Neuronal stem cell (in vitro differentiated cells): Measurements from ENCODE around the gene WDFY1.

ENCODE experiments used
- DNase-seq: peaks from one replicate; pipeline ENCODE4 v3.0.0-alpha.2; 2013; ENCODE audit warnings: low spot score
- H2AFZ ChIP-seq: one replicate; pipeline ENCODE4 v1.6.1; 2013; ENCODE audit warnings: mild to moderate bottlenecking, low read length, inconsistent platforms
- H2AK5ac ChIP-seq: 2 replicates; pipeline ENCODE4 v1.6.1; 2013; ENCODE audit warnings: low read depth, mild to moderate bottlenecking, inconsistent platforms, low read length, moderate library complexity, mixed read lengths
- H2BK120ac ChIP-seq: 2 replicates; pipeline ENCODE4 v1.6.1; 2013; ENCODE audit warnings: low read depth, mild to moderate bottlenecking, inconsistent platforms, low read length, moderate library complexity, mixed read lengths
- H2BK12ac ChIP-seq: one replicate; pipeline ENCODE4 v1.6.1; 2013; ENCODE audit warnings: low read length, inconsistent platforms
- H2BK15ac ChIP-seq: 2 replicates; pipeline ENCODE4 v1.6.1; 2013; ENCODE audit warnings: mild to moderate bottlenecking, low read length, inconsistent platforms, mixed read lengths
- H2BK5ac ChIP-seq: one replicate; pipeline ENCODE4 v1.6.1; 2013; ENCODE audit warnings: inconsistent platforms, mild to moderate bottlenecking, low read length, moderate library complexity
- H3K14ac ChIP-seq: one replicate; pipeline ENCODE4 v1.6.1; 2013; ENCODE audit warnings: low read length, inconsistent platforms
- H3K18ac ChIP-seq: 2 replicates; pipeline ENCODE4 v1.6.1; 2013; ENCODE audit warnings: low read length, inconsistent platforms
- H3K23ac ChIP-seq: 2 replicates; pipeline ENCODE4 v1.6.1; 2013; ENCODE audit warnings: low read depth, mild to moderate bottlenecking, mixed read lengths, low read length, inconsistent platforms; ENCODE audit not compliant: poor library complexity
- H3K27ac ChIP-seq: replicated peaks from 3 replicates; pipeline ENCODE4 v1.5.1; 2013; ENCODE audit warnings: low read length, inconsistent platforms
- H3K27me3 ChIP-seq, 3 experiments: 2 replicates each; pipeline ENCODE4 v1.6.1; 2013; ENCODE audit warnings: low read length in 3 of 3, mild to moderate bottlenecking in 2 of 3, inconsistent platforms in 1 of 3, low read depth in 1 of 3, mixed read lengths in 1 of 3, moderate library complexity in 1 of 3; ENCODE audit not compliant: control insufficient read depth in 3 of 3, insufficient read depth in 3 of 3
- H3K36me3 ChIP-seq, 2 donors: replicated peaks in 1 of 2; 2 replicates each; pipeline ENCODE4 v1.6.1; 2013; ENCODE audit warnings: low read length in 2 of 2; ENCODE audit not compliant: control insufficient read depth in 2 of 2, insufficient read depth in 2 of 2
- H3K4ac ChIP-seq: 2 replicates; pipeline ENCODE4 v1.6.1; 2013; ENCODE audit warnings: inconsistent platforms, mild to moderate bottlenecking, low read length, moderate library complexity
- H3K4me1 ChIP-seq, 2 donors: 1 replicate in 1 of 2; 2 replicates in 1 of 2; pipeline ENCODE4 v1.6.1; 2013; ENCODE audit warnings: low read length in 2 of 2, low read depth in 1 of 2; ENCODE audit not compliant: control insufficient read depth in 2 of 2, insufficient read depth in 1 of 2
- H3K4me2 ChIP-seq: one replicate; pipeline ENCODE4 v1.6.1; 2013; ENCODE audit warnings: mild to moderate bottlenecking, low read length, inconsistent platforms; ENCODE audit not compliant: insufficient read depth, poor library complexity, severe bottlenecking
- H3K4me3 ChIP-seq, 2 donors: 2 replicates each; pipeline ENCODE4 v1.5.1; 2013; ENCODE audit warnings: low read length in 2 of 2, mild to moderate bottlenecking in 2 of 2, inconsistent platforms in 1 of 2, moderate library complexity in 1 of 2
- H3K79me1 ChIP-seq: one replicate; pipeline ENCODE4 v1.6.1; 2013; ENCODE audit warnings: low read depth, mild to moderate bottlenecking, inconsistent platforms, low read length, moderate library complexity
- H3K9ac ChIP-seq: one replicate; pipeline ENCODE4 v1.6.1; 2013; ENCODE audit warnings: mild to moderate bottlenecking, low read depth, low read length, inconsistent platforms; ENCODE audit not compliant: poor library complexity
- H3K9me3 ChIP-seq, 2 donors: replicated peaks in 1 of 2; 2 replicates each; pipeline versions ENCODE3 to v1.6.1; 2013; ENCODE audit warnings: low read length in 2 of 2, mild to moderate bottlenecking in 2 of 2, inconsistent platforms in 1 of 2, low read depth in 1 of 2, mixed read lengths in 1 of 2, moderate library complexity in 1 of 2; ENCODE audit not compliant: control insufficient read depth in 2 of 2, insufficient read depth in 1 of 2
- H4K8ac ChIP-seq: one replicate; pipeline ENCODE4 v1.6.1; 2013; ENCODE audit warnings: low read depth, mild to moderate bottlenecking, inconsistent platforms, low read length, moderate library complexity
- H4K91ac ChIP-seq: one replicate; pipeline ENCODE4 v1.6.1; 2013; ENCODE audit warnings: low read length, low read depth, mild to moderate bottlenecking, inconsistent platforms; ENCODE audit not compliant: poor library complexity
- WGBS, 2 donors: extraction: QIAGEN DNeasy Blood & Tissue Kit; methylation state at CpG; one replicate each; pipeline ENCODE4 v1.1.7; 2013; ENCODE audit warnings: missing lambda C conversion rate in 2 of 2, mixed read lengths in 1 of 2; ENCODE audit not compliant: insufficient read length in 2 of 2, insufficient replicate concordance in 1 of 2; ENCODE audit errors: extremely low coverage in 2 of 2; 5-methylcytosine and 5-hydroxymethylcytosine counted together

WDFY1 gene

GRCh38 chr2:223894968-223895367 is 50.2 kb downstream of the WDFY1 start:
- H4K8ac ChIP-seq, result no peak overlapping the region
- no peak overlapping the region for H3K14ac ChIP-seq
- no peak overlapping the region for H2AK5ac ChIP-seq
- no peak overlapping the region for H2BK120ac ChIP-seq
- no peak overlapping the region for H3K27ac ChIP-seq
- H3K9me3 ChIP-seq, result no peaks in the 10 kb centered on the region
- H2BK5ac ChIP-seq, result no peak overlapping the region
- no peak overlapping the region for H4K91ac ChIP-seq
- H3K36me3 ChIP-seq, result peaks cover 9 to 84% of the 10 kb centered on the region in 2 donors
- no peak overlapping the region for H3K4ac ChIP-seq
- no peak overlapping the region for H3K18ac ChIP-seq
- H3K4me1 ChIP-seq, result no peaks in the 10 kb centered on the region
- H2BK15ac ChIP-seq, result no peak overlapping the region
- no peak overlapping the region for H3K4me3 ChIP-seq
- H3K4me2 ChIP-seq, result no peak overlapping the region
- no peak overlapping the region for H3K9ac ChIP-seq
- no peak overlapping the region for H2AFZ ChIP-seq
- WGBS, 2 donors, result no CpG with 5 or more reads among the region's 1 CpG
- H3K23ac ChIP-seq, result no peak overlapping the region
- DNase-seq, result no peak
- H3K79me1 ChIP-seq, result no peaks in the 10 kb centered on the region
- no peak overlapping the region for H2BK12ac ChIP-seq
- H3K27me3 ChIP-seq, result no peaks in the 10 kb centered on the region

DNA sequence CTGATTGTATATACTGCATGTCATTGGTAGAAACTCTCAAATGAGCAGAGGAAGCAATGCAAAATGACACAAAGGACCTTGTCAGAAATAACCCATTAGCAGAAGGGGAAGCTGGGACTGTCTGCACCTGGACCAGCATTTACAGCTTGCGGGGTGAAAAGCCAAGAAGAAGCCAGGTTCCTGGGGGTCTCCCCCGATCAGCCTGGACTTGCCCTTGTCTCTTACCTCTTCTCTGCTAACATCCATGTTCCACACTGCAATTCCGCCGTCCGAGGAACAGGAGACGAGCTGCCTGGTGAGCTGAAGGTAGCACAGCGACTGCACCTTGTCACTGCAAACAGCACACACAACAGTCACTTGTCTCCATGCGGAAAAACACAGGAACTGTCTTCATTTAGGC is 51.1 kb downstream of the WDFY1 start:
- H2BK120ac ChIP-seq, result no peak overlapping the region
- no peak overlapping the region for H2BK12ac ChIP-seq
- H3K18ac ChIP-seq, result no peak overlapping the region
- no peak for DNase-seq
- no peak overlapping the region for H2BK5ac ChIP-seq
- H3K27ac ChIP-seq, result no peak overlapping the region
- no peak overlapping the region for H4K91ac ChIP-seq
- no peak overlapping the region for H3K23ac ChIP-seq
- no peaks in the 10 kb centered on the region for H3K79me1 ChIP-seq
- H2AK5ac ChIP-seq, result no peak overlapping the region
- no CpG with 5 or more reads among the region's 8 CpGs for WGBS, 2 donors
- H3K9me3 ChIP-seq, result peaks cover 0 to 4% of the 10 kb centered on the region in 2 donors
- no peak overlapping the region for H4K8ac ChIP-seq
- H3K4ac ChIP-seq, result no peak overlapping the region
- no peaks in the 10 kb centered on the region for H3K4me1 ChIP-seq
- H3K27me3 ChIP-seq, result no peaks in the 10 kb centered on the region
- H3K14ac ChIP-seq, result no peak overlapping the region
- no peak overlapping the region for H2BK15ac ChIP-seq
- H3K36me3 ChIP-seq, result peaks cover 16 to 84% of the 10 kb centered on the region in 2 donors
- H3K4me2 ChIP-seq, result no peak overlapping the region
- no peak overlapping the region for H3K9ac ChIP-seq
- no peak overlapping the region for H3K4me3 ChIP-seq
- H2AFZ ChIP-seq, result no peak overlapping the region

GRCh38 chr2:223890721-223891120 is 54.4 kb downstream of the WDFY1 start:
- Histone ChIP-seq H3K27ac (no peak overlapping the region), H3K4me3 (no peak overlapping the region), H2BK120ac (no peak overlapping the region), H3K14ac (no peak overlapping the region), H3K18ac (no peak overlapping the region), H2AFZ (no peak overlapping the region), H3K36me3 (peaks cover 17 to 79% of the 10 kb centered on the region in 2 donors), H3K23ac (no peak overlapping the region), H3K27me3 (no peaks in the 10 kb centered on the region), H3K4ac (no peak overlapping the region), H3K79me1 (no peaks in the 10 kb centered on the region), H2AK5ac (no peak overlapping the region), H3K4me1 (peaks cover 0 to 3% of the 10 kb centered on the region in 2 donors), H4K8ac (no peak overlapping the region), H2BK15ac (no peak overlapping the region), H3K4me2 (no peak overlapping the region), H3K9ac (no peak overlapping the region), H3K9me3 (peaks cover 0 to 4% of the 10 kb centered on the region in 2 donors), H4K91ac (no peak overlapping the region), H2BK5ac (no peak overlapping the region), H2BK12ac (no peak overlapping the region)
- no peak for DNase-seq
- WGBS, 2 donors, result no CpG with 5 or more reads among the region's 4 CpGs

DNA sequence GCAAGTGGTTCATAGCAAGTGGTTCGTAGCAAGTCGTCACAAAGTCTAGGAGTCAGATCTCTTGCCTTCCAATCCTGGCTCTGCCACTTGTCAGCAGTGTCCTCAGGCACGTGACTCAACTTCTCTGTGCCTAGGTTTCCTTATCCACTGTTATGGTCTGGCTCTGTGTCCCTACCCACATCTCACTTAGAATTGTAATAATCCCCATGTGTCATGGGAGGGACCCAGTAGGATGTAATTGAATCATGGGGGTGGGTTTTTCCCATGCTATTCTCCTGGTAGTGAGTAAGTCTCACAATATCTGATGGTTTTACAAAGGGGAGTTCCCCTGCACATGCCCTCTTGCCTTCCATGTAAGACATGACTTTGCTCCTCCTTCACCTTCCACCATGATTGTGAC is 55.9 kb downstream of the WDFY1 start:
- Histone ChIP-seq H2BK5ac (no peak overlapping the region), H3K4me1 (peaks cover 0 to 3% of the 10 kb centered on the region in 2 donors), H3K18ac (no peak overlapping the region), H3K4me2 (no peak overlapping the region), H3K27me3 (no peaks in the 10 kb centered on the region), H4K8ac (no peak overlapping the region), H2AK5ac (no peak overlapping the region), H3K4me3 (no peak overlapping the region), H3K27ac (no peak overlapping the region), H3K36me3 (peaks cover 19 to 80% of the 10 kb centered on the region in 2 donors), H2BK15ac (no peak overlapping the region), H2AFZ (no peak overlapping the region), H3K4ac (no peak overlapping the region), H3K23ac (no peak overlapping the region), H3K9me3 (peaks cover 0 to 4% of the 10 kb centered on the region in 2 donors), H3K9ac (no peak overlapping the region), H4K91ac (no peak overlapping the region), H2BK120ac (no peak overlapping the region), H3K14ac (no peak overlapping the region), H3K79me1 (no peaks in the 10 kb centered on the region), H2BK12ac (no peak overlapping the region)
- DNase-seq, result no peak
- no CpG with 5 or more reads among the region's 3 CpGs for WGBS, 2 donors
